ENCODE measurements around the gene PRKAR2A. TPM values are rescaled to one million over a fixed set of nuclear protein-coding genes. Genes with fewer than 3 reads are reported as not detected.

Gene PRKAR2A
- polyA plus RNA-seq, 1 of the 3 experiments (the other 2 are of a cell fraction) = 5.2 TPM

GRCh38 chr3:48820612-48821324, 26.9 kb downstream of the PRKAR2A start:
- no peak overlapping the region for H2AFZ ChIP-seq (ENCODE audit: low read depth)
- peak overlapping the region; percentile 35; the same call in 1 of the 2 replicates for H3K4me2 ChIP-seq
- 0 out of 2 replicates have a peak, but pooled peaks have one; percentile 1 for TF ChIP-seq FOSL2 (IDR thresholded peaks at IDR 0.05; ENCODE audit: borderline replicate concordance, low read depth)
- no peak for TF ChIP-seq SMC3 (IDR thresholded peaks at IDR 0.05; ENCODE audit: low read depth, low read length)
- TF ChIP-seq, protein P1, sequence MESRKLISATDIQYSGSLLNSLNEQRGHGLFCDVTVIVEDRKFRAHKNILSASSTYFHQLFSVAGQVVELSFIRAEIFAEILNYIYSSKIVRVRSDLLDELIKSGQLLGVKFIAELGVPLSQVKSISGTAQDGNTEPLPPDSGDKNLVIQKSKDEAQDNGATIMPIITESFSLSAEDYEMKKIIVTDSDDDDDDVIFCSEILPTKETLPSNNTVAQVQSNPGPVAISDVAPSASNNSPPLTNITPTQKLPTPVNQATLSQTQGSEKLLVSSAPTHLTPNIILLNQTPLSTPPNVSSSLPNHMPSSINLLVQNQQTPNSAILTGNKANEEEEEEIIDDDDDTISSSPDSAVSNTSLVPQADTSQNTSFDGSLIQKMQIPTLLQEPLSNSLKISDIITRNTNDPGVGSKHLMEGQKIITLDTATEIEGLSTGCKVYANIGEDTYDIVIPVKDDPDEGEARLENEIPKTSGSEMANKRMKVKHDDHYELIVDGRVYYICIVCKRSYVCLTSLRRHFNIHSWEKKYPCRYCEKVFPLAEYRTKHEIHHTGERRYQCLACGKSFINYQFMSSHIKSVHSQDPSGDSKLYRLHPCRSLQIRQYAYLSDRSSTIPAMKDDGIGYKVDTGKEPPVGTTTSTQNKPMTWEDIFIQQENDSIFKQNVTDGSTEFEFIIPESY (IDR thresholded peaks at IDR 0.05; ENCODE audit: borderline replicate concordance, low read depth) = no peak
- peak; percentile 71; the same call in 1 of the 2 replicates for TF ChIP-seq NFIC (IDR thresholded peaks at IDR 0.05; ENCODE audit: borderline replicate concordance)
- no peak for TF ChIP-seq CTCF (IDR thresholded peaks at IDR 0.05)
- CTCF ChIA-PET = no interaction called here
- 87% methylated on average over 2 of the region's 2 CpGs for WGBS (ENCODE audit: low lambda C conversion rate)
- POLR2A ChIA-PET = no interaction called here
- H4K20me1 ChIP-seq (ENCODE audit: insufficient read depth) = 0 out of 2 replicates have a peak, but pooled peaks cover 5% of the 10 kb centered on the region
- no peaks in the 10 kb centered on the region for H3K9me2 ChIP-seq
- H3K9ac ChIP-seq = no peak overlapping the region
- peaks cover 55% of the 10 kb centered on the region for H3K79me2 ChIP-seq (ENCODE audit: insufficient read depth)
- H3K36me3 ChIP-seq (replicated peaks in 1 of 2; ENCODE audit: control insufficient read depth in 1 of 2, insufficient read depth in 2 of 2, low read length in 1 of 2) = no peaks in the 10 kb centered on the region
- H3K27me3 ChIP-seq (ENCODE audit: insufficient read depth) = no peaks in the 10 kb centered on the region
- no peaks in the 10 kb centered on the region for H3K9me3 ChIP-seq
- H3K4me3 ChIP-seq (ENCODE audit: low read depth in 2 of 2, low read length in 1 of 2) = no peak overlapping the region
- no peak for DNase-seq
- H3F3A ChIP-seq (replicated peaks; ENCODE audit: insufficient read depth) = peaks cover 9% of the 10 kb centered on the region
- peak overlapping the region in 1 of 2 experiments; percentile 9; a peak in 1 of 4 replicates for H3K27ac ChIP-seq (ENCODE audit: low read depth in 2 of 2, low read length in 1 of 2)
- 0 out of 4 replicates have a peak, but pooled peaks cover 0 to 7% of the 10 kb centered on the region in 2 experiments for H3K4me1 ChIP-seq (ENCODE audit: control insufficient read depth in 1 of 2, insufficient read depth in 2 of 2, low read depth in 1 of 2, low read length in 1 of 2)

- no peak overlapping the region for H3K27ac ChIP-seq (ENCODE audit: low read depth in 2 of 2, low read length in 1 of 2)
- H3K9me2 ChIP-seq = no peaks in the 10 kb centered on the region
- no peak overlapping the region for H3K9ac ChIP-seq
- H3F3A ChIP-seq (replicated peaks; ENCODE audit: insufficient read depth) = peaks cover 9% of the 10 kb centered on the region
- H3K79me2 ChIP-seq (ENCODE audit: insufficient read depth) = peaks cover 50% of the 10 kb centered on the region
- ChIA-PET CTCF (no interaction called here), POLR2A (no interaction called here)
- 95% methylated on average over 7 of the region's 7 CpGs for WGBS (ENCODE audit: low lambda C conversion rate)
- no peak overlapping the region for H3K4me2 ChIP-seq
- H3K4me3 ChIP-seq (ENCODE audit: low read depth in 2 of 2, low read length in 1 of 2) = no peak overlapping the region
- no peaks in the 10 kb centered on the region for H3K9me3 ChIP-seq
- H4K20me1 ChIP-seq (ENCODE audit: insufficient read depth) = 0 out of 2 replicates have a peak, but pooled peaks cover 5% of the 10 kb centered on the region
- TF ChIP-seq, protein P2, sequence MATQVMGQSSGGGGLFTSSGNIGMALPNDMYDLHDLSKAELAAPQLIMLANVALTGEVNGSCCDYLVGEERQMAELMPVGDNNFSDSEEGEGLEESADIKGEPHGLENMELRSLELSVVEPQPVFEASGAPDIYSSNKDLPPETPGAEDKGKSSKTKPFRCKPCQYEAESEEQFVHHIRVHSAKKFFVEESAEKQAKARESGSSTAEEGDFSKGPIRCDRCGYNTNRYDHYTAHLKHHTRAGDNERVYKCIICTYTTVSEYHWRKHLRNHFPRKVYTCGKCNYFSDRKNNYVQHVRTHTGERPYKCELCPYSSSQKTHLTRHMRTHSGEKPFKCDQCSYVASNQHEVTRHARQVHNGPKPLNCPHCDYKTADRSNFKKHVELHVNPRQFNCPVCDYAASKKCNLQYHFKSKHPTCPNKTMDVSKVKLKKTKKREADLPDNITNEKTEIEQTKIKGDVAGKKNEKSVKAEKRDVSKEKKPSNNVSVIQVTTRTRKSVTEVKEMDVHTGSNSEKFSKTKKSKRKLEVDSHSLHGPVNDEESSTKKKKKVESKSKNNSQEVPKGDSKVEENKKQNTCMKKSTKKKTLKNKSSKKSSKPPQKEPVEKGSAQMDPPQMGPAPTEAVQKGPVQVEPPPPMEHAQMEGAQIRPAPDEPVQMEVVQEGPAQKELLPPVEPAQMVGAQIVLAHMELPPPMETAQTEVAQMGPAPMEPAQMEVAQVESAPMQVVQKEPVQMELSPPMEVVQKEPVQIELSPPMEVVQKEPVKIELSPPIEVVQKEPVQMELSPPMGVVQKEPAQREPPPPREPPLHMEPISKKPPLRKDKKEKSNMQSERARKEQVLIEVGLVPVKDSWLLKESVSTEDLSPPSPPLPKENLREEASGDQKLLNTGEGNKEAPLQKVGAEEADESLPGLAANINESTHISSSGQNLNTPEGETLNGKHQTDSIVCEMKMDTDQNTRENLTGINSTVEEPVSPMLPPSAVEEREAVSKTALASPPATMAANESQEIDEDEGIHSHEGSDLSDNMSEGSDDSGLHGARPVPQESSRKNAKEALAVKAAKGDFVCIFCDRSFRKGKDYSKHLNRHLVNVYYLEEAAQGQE (IDR thresholded peaks at IDR 0.05; ENCODE audit: low read depth, low read length) = no peak
- TF ChIP-seq EZH2phosphoT487 (IDR thresholded peaks at IDR 0.05; ENCODE audit: borderline replicate concordance, low read depth) = no peak
- no peak for TF ChIP-seq TCF12 (IDR thresholded peaks at IDR 0.05)
- DNase-seq = no peak
- no peak overlapping the region for H2AFZ ChIP-seq (ENCODE audit: low read depth)
- H3K36me3 ChIP-seq (replicated peaks in 1 of 2; ENCODE audit: control insufficient read depth in 1 of 2, insufficient read depth in 2 of 2, low read length in 1 of 2) = no peaks in the 10 kb centered on the region
- no peaks in the 10 kb centered on the region for H3K27me3 ChIP-seq (ENCODE audit: insufficient read depth)
- 0 out of 4 replicates have a peak, but pooled peaks cover 0 to 7% of the 10 kb centered on the region in 2 experiments for H3K4me1 ChIP-seq (ENCODE audit: control insufficient read depth in 1 of 2, insufficient read depth in 2 of 2, low read depth in 1 of 2, low read length in 1 of 2)
Observed at GRCh38 chr3:48819234-48820221, 28.1 kb downstream of the PRKAR2A start.
